Measurements from ENCODE around the gene PTPN9. TPM values are rescaled to one million over a fixed set of nuclear protein-coding genes. Genes with fewer than 3 reads are reported as not detected.
"Not testable (repeated sequence)": the region's sequence is repeated elsewhere in the genome, so short reads cannot be mapped to it uniquely, and the experiment has no call there.

Gene PTPN9
- total and polyA plus RNA-seq, 7 experiments from 2014 or later: 11.2 to 35.6 (median 15.7) TPM

- Mint-ChIP-seq H3K4me1 (peaks cover 44 to 78% (median 60%) of the 10 kb centered on the region in 7 donors), H3K27me3 (peaks cover 0 to 2% (median 0%) of the 10 kb centered on the region in 5 donors), H3K36me3 (peaks cover 0 to 12% (median 8%) of the 10 kb centered on the region in 5 donors), H3K27ac (peak overlapping the region; percentile 5 to 85 (median 75)), H3K4me3 (peak overlapping the region; percentile 9 to 77 (median 69)), H3K9me3 (no peaks in the 10 kb centered on the region)
- Histone ChIP-seq H3K27me3 (ENCODE audit: control insufficient read depth in 2 of 2, insufficient read depth in 2 of 2, low read length in 2 of 2) (no peaks in the 10 kb centered on the region), H3K9me3 (ENCODE audit: control insufficient read depth in 2 of 3, low read length in 3 of 3) (no peaks in the 10 kb centered on the region), H3K36me3 (ENCODE audit: control insufficient read depth in 2 of 3, insufficient read depth in 3 of 3, low read length in 3 of 3) (peaks cover 0 to 7% (median 0%) of the 10 kb centered on the region in 3 experiments), H3K4me1 (ENCODE audit: control insufficient read depth in 2 of 2, insufficient read depth in 2 of 2, low read length in 2 of 2) (peaks cover 27 to 41% of the 10 kb centered on the region in 2 donors), H3K27ac (ENCODE audit: low read depth, low read length) (peak overlapping the region; percentile 49), H3K4me3 (ENCODE audit: low read length) (no peak overlapping the region)
- DNase-seq: peak in 3 of 9 donors; percentile 8 to 11 (median 8)
- CTCF ChIA-PET: interaction anchor here (0.6 to 1.2 kb wide), 2 partner anchors 245 to 717 kb away, joined by 3 to 4 read pairs; partner anchors contain the start of gene C15orf39
- POLR2A ChIA-PET: interaction anchor here (0.5 to 2.1 kb wide), 9 partner anchors 8 to 626 kb away, joined by 3 to 19 read pairs (median 4); partner anchors contain the start of gene IMP3
- intact Hi-C loops (cut with micrococcal nuclease): no loop called here
- no peak for ATAC-seq
These were observed 133.0 kb downstream of the PTPN9 start for GRCh38 chr15:75446151-75446550.

GRCh38 chr15:75445324-75445723 is 133.8 kb downstream of the PTPN9 start:
- Mint-ChIP-seq H3K27ac (peak overlapping the region in 5 of 9 donors; percentile 50 to 85 (median 80)), H3K4me3 (peak overlapping the region in 4 of 10 donors; percentile 69 to 77 (median 71)), H3K36me3 (peaks cover 0 to 13% (median 8%) of the 10 kb centered on the region in 5 donors), H3K4me1 (peaks cover 42 to 78% (median 61%) of the 10 kb centered on the region in 7 donors)
- H3K27ac ChIP-seq (ENCODE audit: low read depth, low read length); DNase-seq; H3K27me3 Mint-ChIP-seq; H3K27me3 ChIP-seq (ENCODE audit: control insufficient read depth in 2 of 2, insufficient read depth in 2 of 2, low read length in 2 of 2); H3K9me3 ChIP-seq (ENCODE audit: control insufficient read depth in 2 of 3, low read length in 3 of 3); H3K9me3 Mint-ChIP-seq; ATAC-seq; intact Hi-C loops (cut with micrococcal nuclease); H3K4me3 ChIP-seq (ENCODE audit: low read length); H3K36me3 ChIP-seq (ENCODE audit: control insufficient read depth in 2 of 3, insufficient read depth in 3 of 3, low read length in 3 of 3): not testable (repeated sequence)
- CTCF ChIA-PET: interaction anchor here (0.6 to 1.2 kb wide), 2 partner anchors 14 to 244 kb away, joined by 4 to 6 read pairs; partner anchors contain the start of gene C15orf39
- peaks cover 24 to 41% of the 10 kb centered on the region in 2 donors for H3K4me1 ChIP-seq (ENCODE audit: control insufficient read depth in 2 of 2, insufficient read depth in 2 of 2, low read length in 2 of 2)
- POLR2A ChIA-PET: interaction anchor here (0.6 to 2.1 kb wide), 5 partner anchors 9 to 195 kb away, joined by 3 to 19 read pairs (median 6); partner anchors contain the start of gene IMP3

GRCh38 chr15:75443972-75444453 is 135.1 kb downstream of the PTPN9 start:
- H3K27ac ChIP-seq (ENCODE audit: low read depth, low read length); H3K9me3 ChIP-seq (ENCODE audit: control insufficient read depth in 2 of 3, low read length in 3 of 3); H3K4me3 Mint-ChIP-seq; DNase-seq; H3K4me3 ChIP-seq (ENCODE audit: low read length); H3K9me3 Mint-ChIP-seq; H3K27me3 ChIP-seq (ENCODE audit: control insufficient read depth in 2 of 2, insufficient read depth in 2 of 2, low read length in 2 of 2); intact Hi-C loops (cut with micrococcal nuclease); H3K36me3 ChIP-seq (ENCODE audit: control insufficient read depth in 2 of 3, insufficient read depth in 3 of 3, low read length in 3 of 3); ATAC-seq; H3K27me3 Mint-ChIP-seq: not testable (repeated sequence)
- ChIA-PET CTCF (interaction anchor here (1.2 kb wide), 1 partner anchor 8 kb away, joined by 3 read pairs; no protein-coding TSS in a partner anchor), POLR2A (interaction anchor here (1.0 kb wide), 1 partner anchor 10 kb away, joined by 4 read pairs; no protein-coding TSS in a partner anchor)
- H3K4me1 ChIP-seq (ENCODE audit: control insufficient read depth in 2 of 2, insufficient read depth in 2 of 2, low read length in 2 of 2): peaks cover 17 to 33% of the 10 kb centered on the region in 2 donors
- peaks cover 40 to 69% (median 56%) of the 10 kb centered on the region in 7 donors for H3K4me1 Mint-ChIP-seq
- H3K36me3 Mint-ChIP-seq: peaks cover 0 to 15% (median 8%) of the 10 kb centered on the region in 5 donors
- H3K27ac Mint-ChIP-seq: peak overlapping the region in 1 of 9 donors; percentile 14

- no peaks in the 10 kb centered on the region for H3K27me3 Mint-ChIP-seq
- intact Hi-C loops (cut with micrococcal nuclease): loop anchor here in 1 of 2 donors (2.0 kb wide), 1 partner anchor 13 kb away; the partner anchor contains the start of gene SIN3A
- CTCF ChIA-PET: no interaction called here
- POLR2A ChIA-PET: interaction anchor here (0.6 to 1.6 kb wide), 3 partner anchors 9 to 11 kb away, joined by 3 to 5 read pairs (median 5); no protein-coding TSS in a partner anchor
- Histone ChIP-seq H3K4me1 (ENCODE audit: control insufficient read depth in 2 of 2, insufficient read depth in 2 of 2, low read length in 2 of 2) (peaks cover 3 to 10% of the 10 kb centered on the region in 2 donors), H3K4me3 (ENCODE audit: low read length) (no peak overlapping the region), H3K27ac (ENCODE audit: low read depth, low read length) (no peak overlapping the region), H3K9me3 (ENCODE audit: control insufficient read depth in 2 of 3, low read length in 3 of 3) (no peaks in the 10 kb centered on the region), H3K27me3 (ENCODE audit: control insufficient read depth in 2 of 2, insufficient read depth in 2 of 2, low read length in 2 of 2) (no peaks in the 10 kb centered on the region), H3K36me3 (ENCODE audit: control insufficient read depth in 2 of 3, insufficient read depth in 3 of 3, low read length in 3 of 3) (peaks cover 0 to 8% (median 4%) of the 10 kb centered on the region in 3 experiments)
- ATAC-seq (no peak), DNase-seq (no peak)
- peak overlapping the region in 3 of 10 donors; percentile 14 to 50 (median 46) for H3K4me3 Mint-ChIP-seq
- peak overlapping the region in 6 of 9 donors; percentile 18 to 78 (median 45) for H3K27ac Mint-ChIP-seq
- H3K9me3 Mint-ChIP-seq: no peaks in the 10 kb centered on the region
- peaks cover 4 to 16% (median 12%) of the 10 kb centered on the region in 5 donors for H3K36me3 Mint-ChIP-seq
- peaks cover 38 to 67% (median 55%) of the 10 kb centered on the region in 7 donors for H3K4me1 Mint-ChIP-seq
These were observed 141.4 kb downstream of the PTPN9 start for GRCh38 chr15:75437721-75438120.

DNA sequence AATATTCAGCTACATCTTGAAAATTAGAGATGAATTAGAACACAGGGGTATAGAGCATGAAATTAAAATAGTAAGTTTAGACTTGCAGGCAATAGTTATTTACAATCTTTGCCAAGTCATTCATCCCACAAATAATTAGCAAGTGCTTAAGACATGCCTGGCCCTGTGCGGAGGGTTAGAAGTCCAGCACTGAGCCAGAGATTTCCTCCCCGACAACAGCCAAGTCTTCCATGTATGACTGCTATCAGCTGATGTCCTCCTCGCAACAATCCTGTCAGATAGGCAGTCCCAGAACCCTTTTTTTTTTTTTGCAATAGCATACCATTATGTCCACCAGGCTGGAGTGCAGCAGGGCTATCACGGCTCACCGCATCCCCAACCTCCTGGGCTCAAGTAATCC is 142.2 kb downstream of the PTPN9 start:
- Histone ChIP-seq H3K27me3 (ENCODE audit: control insufficient read depth in 2 of 2, insufficient read depth in 2 of 2, low read length in 2 of 2) (no peaks in the 10 kb centered on the region), H3K27ac (ENCODE audit: low read depth, low read length) (no peak overlapping the region), H3K36me3 (ENCODE audit: control insufficient read depth in 2 of 3, insufficient read depth in 3 of 3, low read length in 3 of 3) (peaks cover 0 to 7% (median 4%) of the 10 kb centered on the region in 3 experiments), H3K9me3 (ENCODE audit: control insufficient read depth in 2 of 3, low read length in 3 of 3) (no peaks in the 10 kb centered on the region), H3K4me3 (ENCODE audit: low read length) (no peak overlapping the region), H3K4me1 (ENCODE audit: control insufficient read depth in 2 of 2, insufficient read depth in 2 of 2, low read length in 2 of 2) (peaks cover 3 to 10% of the 10 kb centered on the region in 2 donors)
- no peak for DNase-seq
- CTCF ChIA-PET: no interaction called here
- POLR2A ChIA-PET: interaction anchor here (0.7 to 1.7 kb wide), 5 partner anchors 8 to 20 kb away, joined by 3 to 6 read pairs (median 3); partner anchors contain the start of gene SIN3A
- Mint-ChIP-seq H3K36me3 (peaks cover 4 to 16% (median 12%) of the 10 kb centered on the region in 5 donors), H3K27ac (peak overlapping the region in 4 of 9 donors; percentile 32 to 78 (median 70)), H3K27me3 (no peaks in the 10 kb centered on the region), H3K9me3 (no peaks in the 10 kb centered on the region), H3K4me1 (peaks cover 39 to 69% (median 60%) of the 10 kb centered on the region in 7 donors), H3K4me3 (peak overlapping the region in 1 of 10 donors; percentile 23)
- ATAC-seq: no peak
- intact Hi-C loops (cut with micrococcal nuclease): loop anchor here in 1 of 2 donors (2.0 kb wide), 1 partner anchor 14 kb away; the partner anchor contains the start of gene SIN3A

DNA sequence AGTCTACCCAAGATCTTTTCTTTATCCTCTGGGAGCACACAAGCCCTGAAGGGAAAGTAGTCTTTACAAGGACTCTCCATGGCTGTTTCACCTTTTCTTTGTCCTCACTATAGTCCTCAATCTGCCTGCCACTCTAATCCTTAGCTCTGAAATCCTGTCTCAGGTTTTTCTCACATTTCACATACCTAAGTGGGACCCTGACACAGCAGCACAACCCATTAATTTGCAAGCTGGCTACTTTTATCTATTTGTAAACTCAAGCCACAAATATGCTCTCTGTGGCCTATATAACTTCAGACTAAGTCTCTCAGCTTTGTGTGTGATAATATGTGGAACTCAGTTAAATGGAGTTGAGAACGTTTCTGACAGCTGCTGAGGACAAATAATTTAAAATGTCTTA is 147.4 kb downstream of the PTPN9 start:
- intact Hi-C loops (cut with micrococcal nuclease): no loop called here
- Mint-ChIP-seq H3K36me3 (peaks cover 0 to 22% (median 11%) of the 10 kb centered on the region in 5 donors), H3K9me3 (no peaks in the 10 kb centered on the region), H3K27me3 (no peaks in the 10 kb centered on the region), H3K4me3 (no peak overlapping the region), H3K4me1 (peaks cover 28 to 60% (median 57%) of the 10 kb centered on the region in 7 donors), H3K27ac (peak overlapping the region in 2 of 9 donors; percentile 14 to 32)
- no peaks in the 10 kb centered on the region for H3K9me3 ChIP-seq (ENCODE audit: control insufficient read depth in 2 of 3, low read length in 3 of 3)
- H3K27me3 ChIP-seq (ENCODE audit: control insufficient read depth in 2 of 2, insufficient read depth in 2 of 2, low read length in 2 of 2): no peaks in the 10 kb centered on the region
- H3K4me1 ChIP-seq (ENCODE audit: control insufficient read depth in 2 of 2, insufficient read depth in 2 of 2, low read length in 2 of 2): peaks cover under 1 to 3% of the 10 kb centered on the region in 2 donors
- DNase-seq: no peak
- CTCF ChIA-PET: interaction anchor here (0.5 kb wide), 1 partner anchor 14 kb away, joined by 6 read pairs; no protein-coding TSS in a partner anchor
- POLR2A ChIA-PET: interaction anchor here (0.7 to 1.1 kb wide), 3 partner anchors 16 to 123 kb away, joined by 3 to 5 read pairs (median 3); no protein-coding TSS in a partner anchor
- peaks cover 3 to 36% (median 7%) of the 10 kb centered on the region in 3 experiments for H3K36me3 ChIP-seq (ENCODE audit: control insufficient read depth in 2 of 3, insufficient read depth in 3 of 3, low read length in 3 of 3)
- no peak overlapping the region for H3K27ac ChIP-seq (ENCODE audit: low read depth, low read length)
- H3K4me3 ChIP-seq (ENCODE audit: low read length): no peak overlapping the region
- ATAC-seq: no peak

Data from naive thymus-derived CD4-positive, alpha-beta T cell (primary cell).